T-helper 1 cell treated with Interleukin-12 subunit alpha and Interleukin-12 subunit beta and Interleukin-4 antibody, amounts not matched to agents 30 μg/mL and 1 μg/mL, for 36 hours (primary cell): ENCODE measurements around the gene TUNAR.

Source experiments
- H3K27ac Mint-ChIP-seq: one replicate; pipeline ENCODE4 v1.8.0; 2021; ENCODE audit warnings: mild to moderate bottlenecking, mixed read lengths
- H3K27me3 Mint-ChIP-seq: one replicate; pipeline ENCODE4 v1.8.0; 2021; ENCODE audit warnings: low read depth, mixed read lengths
- H3K36me3 Mint-ChIP-seq: one replicate; pipeline ENCODE4 v1.8.0; 2021; ENCODE audit warnings: low read depth, mixed read lengths
- H3K4me1 Mint-ChIP-seq: one replicate; pipeline ENCODE4 v1.8.0; 2021; ENCODE audit warnings: low read depth, mixed read lengths
- H3K4me3 Mint-ChIP-seq: one replicate; pipeline ENCODE4 v1.8.0; 2021; ENCODE audit warnings: mild to moderate bottlenecking, moderate library complexity, mixed read lengths
- H3K9me3 Mint-ChIP-seq: one replicate; pipeline ENCODE4 v1.8.0; 2021; ENCODE audit warnings: mixed read lengths

TUNAR gene

GRCh38 chr14:95887351-95887750 lies 10.7 kb downstream of the TUNAR start:
- Mint-ChIP-seq H3K4me3 (no peak overlapping the region), H3K36me3 (no peaks in the 10 kb centered on the region), H3K27ac (no peak overlapping the region), H3K9me3 (no peaks in the 10 kb centered on the region), H3K27me3 (peaks cover 5% of the 10 kb centered on the region), H3K4me1 (peaks cover 3% of the 10 kb centered on the region)

DNA sequence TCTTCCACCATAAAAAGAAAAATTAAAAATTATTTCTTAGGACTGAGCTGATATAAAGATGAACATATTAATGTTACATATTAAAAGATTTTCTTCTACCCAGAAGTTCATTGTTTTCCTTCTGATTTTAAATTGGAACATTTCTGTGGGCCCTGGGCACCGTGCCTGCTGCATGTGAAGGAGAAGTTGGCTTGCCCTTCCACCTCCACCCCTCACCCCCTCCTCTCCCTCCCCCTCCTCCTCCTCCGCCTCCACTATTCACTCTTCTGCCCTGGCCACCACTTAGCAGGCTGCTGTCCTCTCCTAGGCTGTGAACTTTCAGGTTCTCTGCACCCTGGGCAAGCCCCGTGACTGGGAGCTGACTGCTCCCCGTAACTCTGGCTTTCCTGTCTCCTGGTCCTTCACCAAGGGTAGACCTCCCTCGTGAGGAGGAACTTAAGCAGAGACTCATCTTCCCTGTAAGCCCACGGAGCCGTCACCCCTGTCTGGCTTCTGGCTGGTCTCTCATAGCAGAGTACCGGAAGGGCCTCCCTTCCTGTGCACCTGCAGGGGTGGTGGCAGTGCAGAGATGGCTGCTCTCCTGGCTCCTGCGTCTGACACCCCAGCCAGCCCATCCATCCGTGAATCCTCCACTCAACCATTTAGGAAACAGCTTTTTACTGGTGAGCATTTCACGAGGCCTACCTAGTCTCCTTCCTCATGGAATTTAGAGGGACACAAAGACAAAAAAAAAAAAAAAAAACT lies 12.8 kb downstream of the TUNAR start:
- no peaks in the 10 kb centered on the region for H3K9me3 Mint-ChIP-seq
- no peaks in the 10 kb centered on the region for H3K27me3 Mint-ChIP-seq
- H3K36me3 Mint-ChIP-seq, result no peaks in the 10 kb centered on the region
- no peak overlapping the region for H3K27ac Mint-ChIP-seq
- no peak overlapping the region for H3K4me3 Mint-ChIP-seq
- no peaks in the 10 kb centered on the region for H3K4me1 Mint-ChIP-seq

DNA sequence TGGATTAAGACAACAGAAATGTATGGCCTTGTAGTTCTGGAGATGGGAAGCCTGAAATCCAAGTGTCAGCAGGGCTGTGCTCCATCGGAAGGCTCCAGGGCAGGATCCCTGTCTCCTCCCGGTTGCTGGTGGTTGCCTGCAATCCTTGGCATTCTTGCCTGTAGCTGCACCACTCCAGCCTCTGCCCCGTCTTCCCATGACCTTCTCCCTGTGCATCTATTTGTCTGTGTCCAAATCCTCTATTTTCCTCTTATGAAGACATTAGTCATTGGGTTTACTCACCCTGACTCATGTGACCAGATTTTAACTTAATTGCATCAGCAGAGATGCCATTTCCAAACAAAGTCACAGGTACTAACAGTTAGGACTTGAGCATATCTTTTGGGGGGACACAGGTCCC lies 15.1 kb downstream of the TUNAR start:
- Mint-ChIP-seq H3K4me3 (no peak overlapping the region), H3K4me1 (no peaks in the 10 kb centered on the region), H3K27ac (no peak overlapping the region), H3K36me3 (no peaks in the 10 kb centered on the region), H3K9me3 (no peaks in the 10 kb centered on the region), H3K27me3 (peaks cover 3% of the 10 kb centered on the region)

- H3K27ac Mint-ChIP-seq, result no peak overlapping the region
- H3K36me3 Mint-ChIP-seq, result no peaks in the 10 kb centered on the region
- H3K9me3 Mint-ChIP-seq, result no peaks in the 10 kb centered on the region
- H3K4me1 Mint-ChIP-seq, result no peaks in the 10 kb centered on the region
- H3K27me3 Mint-ChIP-seq, result peaks cover 3% of the 10 kb centered on the region
- H3K4me3 Mint-ChIP-seq, result no peak overlapping the region
Observed at GRCh38 chr14:95892142-95892541, 15.5 kb downstream of the TUNAR start.

DNA sequence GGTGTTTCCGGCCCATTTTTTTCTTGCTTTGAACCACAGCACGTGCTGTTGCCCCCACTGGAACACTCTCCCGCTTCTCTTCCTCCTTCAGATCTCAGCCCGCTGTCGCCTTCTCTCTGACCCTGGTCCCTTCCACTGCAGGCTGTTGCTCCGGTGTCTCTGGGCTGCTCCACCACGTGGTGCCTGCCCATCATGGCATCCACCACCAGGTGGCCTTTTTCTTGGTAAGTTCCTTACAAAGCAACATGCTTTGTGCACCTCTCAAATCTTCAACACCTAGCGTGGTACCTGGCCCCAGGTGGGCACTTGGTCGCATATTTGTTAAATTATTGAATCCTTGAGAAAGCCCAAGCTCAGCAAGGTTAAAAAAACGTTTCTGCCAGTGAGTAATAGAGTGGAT lies 19.1 kb downstream of the TUNAR start:
- H3K27ac Mint-ChIP-seq, result no peak overlapping the region
- no peaks in the 10 kb centered on the region for H3K9me3 Mint-ChIP-seq
- H3K4me1 Mint-ChIP-seq, result no peaks in the 10 kb centered on the region
- H3K4me3 Mint-ChIP-seq, result no peak overlapping the region
- H3K36me3 Mint-ChIP-seq, result no peaks in the 10 kb centered on the region
- peaks cover 7% of the 10 kb centered on the region for H3K27me3 Mint-ChIP-seq

- H3K9me3 Mint-ChIP-seq, result no peaks in the 10 kb centered on the region
- no peaks in the 10 kb centered on the region for H3K4me1 Mint-ChIP-seq
- H3K36me3 Mint-ChIP-seq, result no peaks in the 10 kb centered on the region
- H3K4me3 Mint-ChIP-seq, result no peak overlapping the region
- peaks cover 7% of the 10 kb centered on the region for H3K27me3 Mint-ChIP-seq
- no peak overlapping the region for H3K27ac Mint-ChIP-seq
Observed at GRCh38 chr14:95896498-95897135, 20.0 kb downstream of the TUNAR start.

GRCh38 chr14:95897280-95897679 lies 20.6 kb downstream of the TUNAR start:
- no peak overlapping the region for H3K27ac Mint-ChIP-seq
- H3K4me1 Mint-ChIP-seq, result no peaks in the 10 kb centered on the region
- H3K4me3 Mint-ChIP-seq, result no peak overlapping the region
- no peaks in the 10 kb centered on the region for H3K36me3 Mint-ChIP-seq
- H3K27me3 Mint-ChIP-seq, result peaks cover 10% of the 10 kb centered on the region
- no peaks in the 10 kb centered on the region for H3K9me3 Mint-ChIP-seq

DNA sequence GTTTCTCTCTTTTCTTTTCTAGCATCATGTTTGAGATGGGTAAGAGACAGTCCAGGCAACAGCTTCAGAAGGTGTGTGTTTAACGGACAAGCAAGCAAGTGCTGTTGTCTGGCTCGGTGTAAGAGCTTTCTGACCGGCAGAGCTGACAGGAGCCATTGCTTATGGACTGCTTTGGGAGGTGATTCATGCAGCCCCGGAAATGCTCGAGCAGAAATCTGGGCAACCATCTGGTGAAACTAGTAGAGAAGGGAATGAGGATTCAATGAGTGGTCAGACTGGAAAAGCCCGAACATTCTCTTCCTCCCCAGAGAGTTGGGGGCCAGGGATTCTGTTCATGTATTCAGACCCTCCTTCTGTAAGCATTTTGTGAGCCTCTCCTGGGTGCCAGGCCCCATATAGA lies 24.4 kb downstream of the TUNAR start:
- no peaks in the 10 kb centered on the region for H3K9me3 Mint-ChIP-seq
- H3K27me3 Mint-ChIP-seq, result peaks cover 7% of the 10 kb centered on the region
- H3K4me3 Mint-ChIP-seq, result no peak overlapping the region
- H3K4me1 Mint-ChIP-seq, result no peaks in the 10 kb centered on the region
- no peak overlapping the region for H3K27ac Mint-ChIP-seq
- H3K36me3 Mint-ChIP-seq, result no peaks in the 10 kb centered on the region

DNA sequence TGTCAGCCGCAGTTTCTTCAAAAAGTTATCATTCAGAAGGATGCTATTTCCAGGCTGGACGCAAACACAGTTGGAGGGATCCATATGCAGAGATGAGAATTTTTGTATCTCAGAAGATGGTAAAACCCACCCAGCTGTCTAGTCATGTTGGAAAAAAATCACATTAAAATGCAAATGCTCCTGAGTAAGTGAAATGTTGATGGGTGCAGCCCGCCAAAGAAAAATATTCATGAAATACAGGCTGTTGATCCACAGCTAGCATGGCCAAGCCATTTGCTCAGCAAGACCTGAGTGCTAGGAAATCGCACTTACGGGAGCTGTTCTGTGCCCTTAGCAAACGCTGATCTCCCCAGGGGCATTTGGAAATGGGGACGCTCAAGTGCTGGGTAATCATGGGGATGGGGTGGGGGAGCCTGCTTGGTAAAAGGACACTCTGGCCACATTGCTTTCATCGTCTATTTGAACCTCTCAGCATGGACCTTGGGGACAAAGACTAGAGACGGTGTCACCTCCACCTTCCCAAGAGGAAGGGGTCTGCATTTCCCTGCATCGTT lies 25.7 kb downstream of the TUNAR start:
- Mint-ChIP-seq H3K4me3 (no peak overlapping the region), H3K27me3 (peaks cover 7% of the 10 kb centered on the region), H3K27ac (no peak overlapping the region), H3K4me1 (no peaks in the 10 kb centered on the region), H3K36me3 (no peaks in the 10 kb centered on the region), H3K9me3 (no peaks in the 10 kb centered on the region)

GRCh38 chr14:95903165-95903564 lies 26.5 kb downstream of the TUNAR start:
- no peak overlapping the region for H3K4me3 Mint-ChIP-seq
- H3K27me3 Mint-ChIP-seq, result peaks cover 7% of the 10 kb centered on the region
- H3K36me3 Mint-ChIP-seq, result no peaks in the 10 kb centered on the region
- no peak overlapping the region for H3K27ac Mint-ChIP-seq
- no peaks in the 10 kb centered on the region for H3K4me1 Mint-ChIP-seq
- no peaks in the 10 kb centered on the region for H3K9me3 Mint-ChIP-seq

- Mint-ChIP-seq H3K27ac (no peak overlapping the region), H3K9me3 (no peaks in the 10 kb centered on the region), H3K4me1 (no peaks in the 10 kb centered on the region), H3K27me3 (peaks cover 7% of the 10 kb centered on the region), H3K4me3 (no peak overlapping the region), H3K36me3 (no peaks in the 10 kb centered on the region)
Observed at GRCh38 chr14:95903616-95904107, 27.0 kb downstream of the TUNAR start.

GRCh38 chr14:95906591-95906990 lies 30.0 kb downstream of the TUNAR start:
- no peaks in the 10 kb centered on the region for H3K9me3 Mint-ChIP-seq
- H3K4me1 Mint-ChIP-seq, result no peaks in the 10 kb centered on the region
- no peak overlapping the region for H3K27ac Mint-ChIP-seq
- peaks cover 3% of the 10 kb centered on the region for H3K27me3 Mint-ChIP-seq
- H3K4me3 Mint-ChIP-seq, result no peak overlapping the region
- no peaks in the 10 kb centered on the region for H3K36me3 Mint-ChIP-seq

DNA sequence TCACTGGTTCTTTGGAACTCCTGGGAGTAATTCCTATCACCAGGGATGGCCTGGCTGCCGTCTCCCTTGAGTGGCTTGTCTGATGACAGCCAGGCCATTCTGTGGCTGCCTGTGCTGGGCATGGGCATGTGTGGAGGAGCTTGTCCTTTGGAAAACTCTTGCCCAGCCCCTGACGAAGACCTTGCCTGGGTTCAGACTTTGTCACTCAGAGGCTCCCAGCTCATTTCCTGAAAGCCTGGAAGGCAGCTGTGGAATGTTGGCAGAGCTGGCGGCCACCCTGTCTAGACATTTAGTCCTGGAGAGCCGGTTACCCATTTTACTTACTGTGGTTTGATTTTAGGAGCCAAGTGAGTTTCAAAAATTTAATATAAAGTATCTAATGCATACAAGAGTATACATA lies 34.0 kb downstream of the TUNAR start:
- H3K9me3 Mint-ChIP-seq, result no peaks in the 10 kb centered on the region
- no peak overlapping the region for H3K4me3 Mint-ChIP-seq
- H3K36me3 Mint-ChIP-seq, result no peaks in the 10 kb centered on the region
- H3K27ac Mint-ChIP-seq, result no peak overlapping the region
- no peaks in the 10 kb centered on the region for H3K4me1 Mint-ChIP-seq
- no peaks in the 10 kb centered on the region for H3K27me3 Mint-ChIP-seq

GRCh38 chr14:95911456-95911855 lies 34.8 kb downstream of the TUNAR start:
- no peaks in the 10 kb centered on the region for H3K9me3 Mint-ChIP-seq
- H3K4me3 Mint-ChIP-seq, result no peak overlapping the region
- H3K36me3 Mint-ChIP-seq, result no peaks in the 10 kb centered on the region
- H3K27me3 Mint-ChIP-seq, result no peaks in the 10 kb centered on the region
- no peak overlapping the region for H3K27ac Mint-ChIP-seq
- H3K4me1 Mint-ChIP-seq, result no peaks in the 10 kb centered on the region

DNA sequence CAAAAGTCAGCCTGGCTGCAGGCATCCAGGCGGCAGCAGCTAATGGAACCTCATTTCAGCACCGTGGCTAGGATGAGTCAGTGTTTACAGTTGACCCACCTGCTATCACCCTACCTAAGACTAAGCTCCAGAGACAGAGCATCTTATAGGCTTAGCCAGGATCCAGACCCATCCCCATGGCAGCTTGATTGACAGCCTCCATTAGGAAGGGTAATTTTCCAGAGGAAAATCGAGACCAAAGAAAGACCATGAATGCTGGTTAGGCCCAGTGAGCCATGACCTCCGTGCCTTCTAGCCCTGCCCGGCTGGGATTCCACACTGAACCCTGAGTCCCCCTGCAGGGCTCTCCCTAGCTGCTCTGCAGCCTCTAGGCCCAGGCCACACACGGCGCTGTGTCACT lies 38.7 kb downstream of the TUNAR start:
- Mint-ChIP-seq H3K36me3 (no peaks in the 10 kb centered on the region), H3K27me3 (peaks cover 11% of the 10 kb centered on the region), H3K4me1 (no peaks in the 10 kb centered on the region), H3K9me3 (no peaks in the 10 kb centered on the region), H3K27ac (no peak overlapping the region), H3K4me3 (no peak overlapping the region)
